ENCODE data around the gene SCN9A.
"Not testable (repeated sequence)": the region's sequence is repeated elsewhere in the genome, so short reads cannot be mapped to it uniquely, and the experiment has no call there.

SCN9A gene

GRCh38 chr2:166375195-166375735 lies 479 bp downstream of the SCN9A start:
- peak in 9 of 56 donors; percentile 20 to 66 (median 49) for DNase-seq

GRCh38 chr2:166373951-166374350 lies 1.8 kb downstream of the SCN9A start:
- DNase-seq, result peak in 1 of 56 donors; percentile 18

- no peak for DNase-seq
Measured at GRCh38 chr2:166373539-166373938, 2.2 kb downstream of the SCN9A start.

GRCh38 chr2:166373105-166373504 lies 2.6 kb downstream of the SCN9A start:
- no peak for DNase-seq

GRCh38 chr2:166372046-166372445 lies 3.7 kb downstream of the SCN9A start:
- no peak for DNase-seq

- no peak for DNase-seq
Measured at GRCh38 chr2:166365803-166366420, 9.8 kb downstream of the SCN9A start.

GRCh38 chr2:166365239-166365638 lies 10.5 kb downstream of the SCN9A start:
- no peak for DNase-seq

GRCh38 chr2:166364476-166365161 lies 11.1 kb downstream of the SCN9A start:
- DNase-seq, result no peak

- no peak for DNase-seq
Measured at GRCh38 chr2:166361351-166362153, 14.2 kb downstream of the SCN9A start.

GRCh38 chr2:166360906-166361305 lies 14.8 kb downstream of the SCN9A start:
- DNase-seq, result no peak

- DNase-seq, result no peak
Measured at GRCh38 chr2:166360426-166360825, 15.3 kb downstream of the SCN9A start.

- DNase-seq, result not testable (repeated sequence)
Measured at GRCh38 chr2:166357950-166358321, 17.8 kb downstream of the SCN9A start.

- no peak for DNase-seq
Measured at GRCh38 chr2:166357068-166357949, 18.4 kb downstream of the SCN9A start.

- DNase-seq, result no peak
Measured at GRCh38 chr2:166351319-166351718, 24.4 kb downstream of the SCN9A start.

GRCh38 chr2:166350525-166350924 lies 25.2 kb downstream of the SCN9A start:
- no peak for DNase-seq

- DNase-seq, result no peak
Measured at GRCh38 chr2:166344286-166345113, 31.2 kb downstream of the SCN9A start.

- no peak for DNase-seq
Measured at GRCh38 chr2:166343467-166343866, 32.3 kb downstream of the SCN9A start.

GRCh38 chr2:166341426-166341825 lies 34.3 kb downstream of the SCN9A start:
- no peak for DNase-seq

GRCh38 chr2:166338831-166339339 lies 36.9 kb downstream of the SCN9A start:
- DNase-seq, result no peak

GRCh38 chr2:166337932-166338331 lies 37.8 kb downstream of the SCN9A start:
- DNase-seq, result no peak

All from amygdala (tissue), 56 donors.